HepG2 (cell line): ENCODE data around the gene APRT. TPM values are rescaled to one million over a fixed set of nuclear protein-coding genes. Genes with fewer than 3 reads are reported as not detected.

Experiments
- BRD4 ChIP-seq: sonication (generic); formaldehyde crosslinking; IDR thresholded peaks from 2 replicates; pipeline ENCODE4 v1.4.0; 2020; ENCODE audit warnings: missing genetic modification reagents
- CAMTA2 ChIP-seq: sonication (generic); formaldehyde crosslinking; IDR thresholded peaks from 2 replicates; pipeline ENCODE4 v1.4.0; 2020; ENCODE audit warnings: mild to moderate bottlenecking, missing genetic modification reagents, borderline replicate concordance
- GPN1 ChIP-seq: sonication (generic); formaldehyde crosslinking; IDR thresholded peaks from 2 replicates; pipeline ENCODE4 v1.5.1; 2020; ENCODE audit warnings: missing genetic modification reagents, borderline replicate concordance
- KDM4B ChIP-seq: sonication (generic); formaldehyde crosslinking; IDR thresholded peaks from 2 replicates; pipeline ENCODE4 v1.4.0; 2020; ENCODE audit warnings: missing genetic modification reagents
- KLF11 ChIP-seq: IDR thresholded peaks from 2 replicates; pipeline ENCODE4 v1.6.1; 2016; ENCODE audit warnings: missing compliant biosample characterization
- LCORL ChIP-seq, 2 experiments: fragments of 450-650 bp in 1 of 2; sonication (generic) in 1 of 2; formaldehyde crosslinking in 1 of 2; IDR thresholded peaks; 2 replicates each; pipeline versions ENCODE4 v1.5.0 to v1.6.1; 2017 to 2020; ENCODE audit warnings: antibody characterized with exemption in 1 of 2, missing genetic modification reagents in 1 of 2
- MED8 ChIP-seq: sonication (generic); formaldehyde crosslinking; IDR thresholded peaks from 2 replicates; pipeline ENCODE4 v1.8.1; 2023; ENCODE audit warnings: mild to moderate bottlenecking, missing genetic modification reagents; ENCODE audit not compliant: insufficient replicate concordance
- MXD1 ChIP-seq: sonication (generic); formaldehyde crosslinking; IDR thresholded peaks from 2 replicates; pipeline ENCODE4 v1.4.0; 2020; ENCODE audit warnings: mild to moderate bottlenecking, missing genetic modification reagents
- MXD4 ChIP-seq: IDR thresholded peaks from 2 replicates; pipeline ENCODE4 v1.6.1; 2016; ENCODE audit warnings: mild to moderate bottlenecking, missing biosample characterization, missing genetic modification reagents
- PAF1 ChIP-seq: IDR thresholded peaks from 2 replicates; pipeline ENCODE4 v1.6.1; 2016; ENCODE audit warnings: missing genetic modification reagents, missing compliant biosample characterization
- RAD21 ChIP-seq: fragments of 450-650 bp; formaldehyde crosslinking; IDR thresholded peaks from 2 replicates; pipeline ENCODE4 v1.5.0; 2020; ENCODE audit warnings: mild to moderate bottlenecking
- RAD51 ChIP-seq: fragments of 450-650 bp; IDR thresholded peaks from 2 replicates; pipeline ENCODE4 v1.6.1; 2016; ENCODE audit warnings: borderline replicate concordance
- SIX1 ChIP-seq: sonication (generic); formaldehyde crosslinking; IDR thresholded peaks from 2 replicates; pipeline ENCODE4 v1.4.0; 2020; ENCODE audit warnings: missing genetic modification reagents, borderline replicate concordance
- ZNF263 ChIP-seq: sonication (generic); formaldehyde crosslinking; IDR thresholded peaks from 2 replicates; pipeline ENCODE4 v1.4.0; 2020; ENCODE audit warnings: missing genetic modification reagents
- ZNF496 ChIP-seq: sonication (generic); formaldehyde crosslinking; IDR thresholded peaks from 2 replicates; pipeline ENCODE4 v1.8.1; 2023; ENCODE audit warnings: mild to moderate bottlenecking, moderate library complexity, missing genetic modification reagents; ENCODE audit not compliant: insufficient replicate concordance
- ZNF619 ChIP-seq: sonication (generic); formaldehyde crosslinking; IDR thresholded peaks from 2 replicates; pipeline ENCODE4 v1.4.0; 2020; ENCODE audit warnings: mild to moderate bottlenecking, missing genetic modification reagents
- ZNF678 ChIP-seq: sonication (generic); formaldehyde crosslinking; IDR thresholded peaks from 2 replicates; pipeline ENCODE4 v1.4.0; 2020; ENCODE audit warnings: mild to moderate bottlenecking, missing genetic modification reagents
- ZSCAN29 ChIP-seq: sonication (generic); formaldehyde crosslinking; conservative IDR thresholded peaks from 2 replicates; pipeline ENCODE4 v1.4.0; 2020; ENCODE audit warnings: mild to moderate bottlenecking, missing genetic modification reagents
- ZSCAN30 ChIP-seq: sonication (generic); formaldehyde crosslinking; IDR thresholded peaks from 2 replicates; pipeline ENCODE4 v1.5.0; 2020; ENCODE audit warnings: mild to moderate bottlenecking, missing genetic modification reagents
- polyA plus RNA-seq, 8 experiments: library from polyadenylated mRNA; depleted of rRNA in 3 of 8; stranded (reverse) in 7 of 8; unstranded in 1 of 8; fragments of >200 nt; fragmentation: Illumina TruSeq in 4 of 8; extraction: Trizol in 4 of 8; gene quantifications; 2 replicates each; pipeline versions ENCODE4 v1.2.1 to v1.2.3, GENCODE V29; 2011 to 2016; ENCODE audit warnings: low read depth in 4 of 8, missing spikeins in 1 of 8, mixed read lengths in 1 of 8; ENCODE audit not compliant: insufficient read depth in 1 of 8
- total RNA-seq, 5 experiments: library from RNA; depleted of rRNA; stranded (reverse); fragments of >200 nt; fragmentation: Illumina TruSeq; extraction: Trizol; gene quantifications; 2 replicates each; pipeline ENCODE4 v1.2.3, GENCODE V29; 2016; ENCODE audit warnings: low read depth in 1 of 5
- TF ChIP-seq, protein P1 (sequence below): sonication (generic); formaldehyde crosslinking; IDR thresholded peaks from 2 replicates; pipeline ENCODE4 v1.4.0; 2020; ENCODE audit warnings: missing genetic modification reagents
- TF ChIP-seq, protein P2 (sequence below): sonication (generic); formaldehyde crosslinking; IDR thresholded peaks from 2 replicates; pipeline ENCODE4 v1.8.1; 2023; ENCODE audit warnings: mild to moderate bottlenecking, moderate library complexity, missing genetic modification reagents
- TF ChIP-seq, protein P3 (sequence below): sonication (generic); formaldehyde crosslinking; IDR thresholded peaks from 2 replicates; pipeline ENCODE4 v1.5.0; 2020; ENCODE audit warnings: missing genetic modification reagents, mild to moderate bottlenecking, borderline replicate concordance

APRT gene
- total and polyA plus RNA-seq, 2 of the 13 experiments (the other 11 are each of a cell fraction or from before 2014, with no cell fraction given): 155 to 242 TPM

GRCh38 chr16:88857728-88858339, 46.1 kb upstream of the APRT start (continued):
- TF ChIP-seq ZNF263 (CRISPR knock-in tag): peak; percentile 24; the same call in 1 of the 2 replicates
- TF ChIP-seq SIX1 (CRISPR knock-in tag): no peak
- no peak for TF ChIP-seq GPN1 (CRISPR knock-in tag)
- TF ChIP-seq ZNF678 (CRISPR knock-in tag): no peak
- TF ChIP-seq ZSCAN29 (CRISPR knock-in tag): no peak
- TF ChIP-seq, protein P1, sequence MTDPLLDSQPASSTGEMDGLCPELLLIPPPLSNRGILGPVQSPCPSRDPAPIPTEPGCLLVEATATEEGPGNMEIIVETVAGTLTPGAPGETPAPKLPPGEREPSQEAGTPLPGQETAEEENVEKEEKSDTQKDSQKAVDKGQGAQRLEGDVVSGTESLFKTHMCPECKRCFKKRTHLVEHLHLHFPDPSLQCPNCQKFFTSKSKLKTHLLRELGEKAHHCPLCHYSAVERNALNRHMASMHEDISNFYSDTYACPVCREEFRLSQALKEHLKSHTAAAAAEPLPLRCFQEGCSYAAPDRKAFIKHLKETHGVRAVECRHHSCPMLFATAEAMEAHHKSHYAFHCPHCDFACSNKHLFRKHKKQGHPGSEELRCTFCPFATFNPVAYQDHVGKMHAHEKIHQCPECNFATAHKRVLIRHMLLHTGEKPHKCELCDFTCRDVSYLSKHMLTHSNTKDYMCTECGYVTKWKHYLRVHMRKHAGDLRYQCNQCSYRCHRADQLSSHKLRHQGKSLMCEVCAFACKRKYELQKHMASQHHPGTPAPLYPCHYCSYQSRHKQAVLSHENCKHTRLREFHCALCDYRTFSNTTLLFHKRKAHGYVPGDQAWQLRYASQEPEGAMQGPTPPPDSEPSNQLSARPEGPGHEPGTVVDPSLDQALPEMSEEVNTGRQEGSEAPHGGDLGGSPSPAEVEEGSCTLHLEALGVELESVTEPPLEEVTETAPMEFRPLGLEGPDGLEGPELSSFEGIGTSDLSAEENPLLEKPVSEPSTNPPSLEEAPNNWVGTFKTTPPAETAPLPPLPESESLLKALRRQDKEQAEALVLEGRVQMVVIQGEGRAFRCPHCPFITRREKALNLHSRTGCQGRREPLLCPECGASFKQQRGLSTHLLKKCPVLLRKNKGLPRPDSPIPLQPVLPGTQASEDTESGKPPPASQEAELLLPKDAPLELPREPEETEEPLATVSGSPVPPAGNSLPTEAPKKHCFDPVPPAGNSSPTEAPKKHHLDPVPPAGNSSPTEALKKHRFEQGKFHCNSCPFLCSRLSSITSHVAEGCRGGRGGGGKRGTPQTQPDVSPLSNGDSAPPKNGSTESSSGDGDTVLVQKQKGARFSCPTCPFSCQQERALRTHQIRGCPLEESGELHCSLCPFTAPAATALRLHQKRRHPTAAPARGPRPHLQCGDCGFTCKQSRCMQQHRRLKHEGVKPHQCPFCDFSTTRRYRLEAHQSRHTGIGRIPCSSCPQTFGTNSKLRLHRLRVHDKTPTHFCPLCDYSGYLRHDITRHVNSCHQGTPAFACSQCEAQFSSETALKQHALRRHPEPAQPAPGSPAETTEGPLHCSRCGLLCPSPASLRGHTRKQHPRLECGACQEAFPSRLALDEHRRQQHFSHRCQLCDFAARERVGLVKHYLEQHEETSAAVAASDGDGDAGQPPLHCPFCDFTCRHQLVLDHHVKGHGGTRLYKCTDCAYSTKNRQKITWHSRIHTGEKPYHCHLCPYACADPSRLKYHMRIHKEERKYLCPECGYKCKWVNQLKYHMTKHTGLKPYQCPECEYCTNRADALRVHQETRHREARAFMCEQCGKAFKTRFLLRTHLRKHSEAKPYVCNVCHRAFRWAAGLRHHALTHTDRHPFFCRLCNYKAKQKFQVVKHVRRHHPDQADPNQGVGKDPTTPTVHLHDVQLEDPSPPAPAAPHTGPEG: no peak
- TF ChIP-seq, protein P2, sequence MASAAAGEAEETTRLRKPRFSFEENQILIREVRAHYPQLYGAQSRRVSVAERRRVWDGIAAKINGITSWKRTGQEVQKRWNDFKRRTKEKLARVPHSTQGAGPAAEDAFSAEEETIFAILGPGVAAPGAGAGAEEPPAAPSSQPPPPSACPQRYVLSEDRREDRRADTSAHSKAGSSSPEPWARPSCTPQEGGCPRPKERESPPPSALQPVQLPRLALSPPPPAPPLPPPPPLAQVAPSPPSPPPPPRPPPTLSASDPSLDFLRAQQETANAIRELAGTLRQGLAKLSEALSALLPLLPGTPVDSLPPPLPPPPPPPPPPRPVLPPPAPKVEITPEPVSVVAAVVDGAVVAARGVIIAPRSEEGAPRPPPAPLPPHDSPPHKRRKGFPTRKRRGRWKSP (CRISPR knock-in tag): no peak; the same call in 1 of the 2 replicates
- peak; percentile 48; the same call in 1 of the 2 replicates for TF ChIP-seq MXD4
- TF ChIP-seq LCORL (IDR thresholded peaks at IDR 0.05): no peak
- no peak for TF ChIP-seq LCORL (CRISPR knock-in tag; IDR thresholded peaks at IDR 0.05)
- peak; percentile 7; the same call in 1 of the 2 replicates for TF ChIP-seq CAMTA2 (CRISPR knock-in tag)
- no peak for TF ChIP-seq RAD51
- TF ChIP-seq KDM4B: no peak
- no peak for TF ChIP-seq ZSCAN30
- TF ChIP-seq ZNF619 (CRISPR knock-in tag): no peak
- TF ChIP-seq KLF11 (CRISPR knock-in tag): no peak
- no peak for TF ChIP-seq BRD4 (CRISPR knock-in tag)
- TF ChIP-seq ZNF496: no peak
- TF ChIP-seq PAF1 (CRISPR knock-in tag): no peak
- TF ChIP-seq, protein P3, sequence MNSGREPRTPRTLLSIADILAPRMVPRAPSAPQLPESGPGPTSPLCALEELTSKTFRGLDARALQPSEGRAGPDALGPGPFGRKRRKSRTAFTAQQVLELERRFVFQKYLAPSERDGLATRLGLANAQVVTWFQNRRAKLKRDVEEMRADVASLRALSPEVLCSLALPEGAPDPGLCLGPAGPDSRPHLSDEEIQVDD: no peak
- TF ChIP-seq RAD21 (CRISPR knock-in tag): peak; percentile 70
- peak; percentile 16; the same call in 1 of the 2 replicates for TF ChIP-seq MXD1 (CRISPR knock-in tag)
- peak; percentile 8 for TF ChIP-seq MED8 (CRISPR knock-in tag)
